NCI-H526 (cell line): ENCODE data around the gene ZCRB1.
"Not testable (repeated sequence)": the region's sequence is repeated elsewhere in the genome, so short reads cannot be mapped to it uniquely, and the experiment has no call there.

Experiments
- DNase-seq, 2 experiments: peaks; one replicate each; lab custom pipeline; 2025; lab: John Stamatoyannopoulos, UW

ZCRB1 gene

DNA sequence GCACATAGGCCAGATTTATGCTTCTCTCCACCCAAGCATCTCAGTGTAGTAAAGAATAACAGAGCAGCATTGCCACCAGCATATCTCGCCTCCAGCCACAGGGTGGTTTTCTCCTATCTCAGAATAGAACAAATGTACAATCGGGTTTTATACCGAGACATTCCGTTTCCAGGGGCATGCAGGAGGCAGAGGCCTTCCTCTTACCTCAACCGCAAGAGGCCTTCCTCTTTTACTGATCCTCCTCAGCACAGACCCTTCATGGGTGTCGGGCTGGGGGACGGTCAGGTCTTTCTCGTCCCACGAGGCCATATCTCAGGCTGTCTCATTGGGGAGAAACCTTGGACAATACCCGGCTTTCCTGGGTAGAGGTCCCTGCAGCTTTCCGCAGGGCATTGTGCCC, 4.2 kb upstream of the ZCRB1 start:
- not testable (repeated sequence) for DNase-seq

DNA sequence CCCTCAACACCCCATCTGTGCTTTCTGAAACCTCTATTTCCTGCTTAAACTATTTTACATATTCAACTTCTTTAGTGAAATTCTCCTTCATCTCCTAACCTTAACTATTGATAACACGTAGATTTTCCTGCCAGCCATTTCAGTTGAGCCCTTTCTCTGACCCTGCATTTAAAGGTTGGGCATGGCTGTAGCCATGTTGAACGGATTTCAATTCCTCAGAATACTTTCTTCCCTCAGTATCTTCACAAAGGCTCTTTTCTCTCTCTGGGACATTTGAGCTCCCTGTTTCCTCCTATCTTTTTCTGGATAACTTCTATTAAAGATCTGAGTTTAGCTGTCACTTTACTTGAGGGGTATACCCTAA, 1.3 kb upstream of the ZCRB1 start:
- no peak for DNase-seq

DNA sequence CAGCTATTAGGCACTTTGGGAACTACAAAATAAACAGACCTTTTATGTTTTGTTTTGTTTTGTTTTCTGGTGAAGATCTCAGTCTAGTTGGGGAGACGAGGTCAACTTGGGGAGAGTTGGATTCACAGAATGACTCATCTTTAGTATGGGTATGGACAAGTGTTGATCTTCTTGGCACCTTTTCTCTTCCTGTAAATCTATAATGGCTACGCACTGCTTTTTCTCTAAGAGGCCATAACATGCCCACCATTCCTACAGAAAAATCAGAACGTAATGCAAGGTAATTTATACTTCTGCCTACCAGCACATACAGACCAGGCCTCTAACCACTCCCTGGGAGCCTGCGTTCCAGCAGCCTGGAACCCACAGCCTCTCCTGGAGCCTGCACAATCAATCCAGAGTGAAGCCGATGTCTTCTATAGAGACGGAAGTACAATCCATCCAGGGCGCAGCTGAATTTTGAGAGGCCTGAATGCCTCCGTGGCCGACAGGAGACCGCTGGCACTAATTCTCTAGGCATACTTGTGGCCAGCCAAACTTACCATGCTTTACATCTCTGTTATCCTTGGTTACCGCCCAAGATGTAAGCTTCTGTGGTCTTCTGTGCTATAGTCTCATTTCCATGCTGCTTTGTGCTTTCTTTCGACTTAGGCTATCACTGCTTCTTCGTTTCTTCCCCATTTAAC, 790 bp upstream of the ZCRB1 start:
- DNase-seq = peak; percentile 22 to 38

DNA sequence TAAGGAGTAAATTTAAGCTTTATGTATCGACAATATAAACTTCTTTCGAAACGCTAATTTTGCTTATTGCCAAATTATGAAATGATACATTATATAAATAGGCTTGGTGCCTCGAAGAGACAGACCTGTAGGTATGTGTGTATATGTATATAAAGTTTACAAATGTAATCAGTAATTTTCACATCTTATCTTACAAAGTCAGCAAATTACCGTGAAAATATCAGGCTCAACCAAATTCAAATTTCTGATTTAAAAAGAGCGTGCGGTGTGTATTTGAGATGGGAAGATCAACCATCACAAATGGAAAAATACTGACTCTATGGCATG, 605 bp downstream of the ZCRB1 start:
- DNase-seq = no peak

DNA sequence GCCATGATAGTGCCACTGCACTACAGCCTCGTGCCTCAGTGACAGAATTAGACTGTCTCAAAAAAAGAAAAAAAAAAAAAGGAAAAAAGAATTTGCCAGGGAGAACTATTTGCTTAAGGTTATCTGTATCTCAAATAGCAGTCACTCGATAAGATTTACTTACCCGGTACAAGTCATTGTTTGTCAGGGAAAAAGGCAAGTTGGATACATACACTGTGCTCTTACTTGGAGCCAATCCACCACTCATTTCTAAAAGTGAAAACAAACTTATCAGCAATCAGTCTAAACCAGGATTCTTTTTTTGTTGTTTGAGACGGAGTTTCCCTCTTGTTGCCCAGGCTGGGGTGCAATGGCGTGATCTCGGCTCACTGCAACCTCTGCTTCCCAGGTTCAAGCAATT, 2.0 kb downstream of the ZCRB1 start:
- DNase-seq = no peak

DNA sequence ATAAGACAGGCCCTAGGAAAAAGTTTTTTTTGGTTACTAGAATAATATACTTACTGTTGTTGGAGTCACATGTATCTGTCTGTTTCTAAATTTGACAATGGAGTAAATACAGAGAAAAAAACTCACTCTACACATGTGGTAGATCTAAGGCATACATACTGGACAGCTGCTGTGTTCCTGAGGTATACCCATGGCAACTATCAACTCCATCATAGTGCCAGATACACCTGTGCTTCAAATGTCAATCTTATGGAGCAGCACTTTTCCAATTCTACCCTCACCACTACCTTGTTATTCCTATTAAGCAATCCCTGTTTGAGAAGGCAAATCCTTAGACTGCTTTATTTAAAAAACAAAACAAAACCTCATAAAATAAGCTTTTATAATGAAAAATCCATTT, 3.3 kb downstream of the ZCRB1 start:
- no peak for DNase-seq

DNA sequence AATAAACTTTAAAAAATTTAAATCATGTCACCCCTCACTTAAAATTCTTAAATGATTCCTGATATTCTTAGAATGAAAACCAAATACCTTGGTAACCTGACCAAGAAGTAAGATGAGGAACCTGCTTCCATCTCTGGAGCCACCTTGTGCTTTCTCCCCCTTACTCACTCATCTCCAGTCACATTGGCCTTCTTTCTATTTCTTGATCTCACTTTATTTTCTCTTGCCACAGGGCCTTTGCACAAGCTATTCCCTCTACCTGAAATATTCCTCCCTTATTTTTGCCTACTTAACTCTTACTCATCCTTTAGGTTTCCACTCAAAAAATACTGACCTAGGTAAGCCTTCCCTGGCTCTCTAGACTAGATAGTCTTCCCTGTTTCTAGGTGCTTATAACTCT, 5.1 kb downstream of the ZCRB1 start:
- DNase-seq = no peak

DNA sequence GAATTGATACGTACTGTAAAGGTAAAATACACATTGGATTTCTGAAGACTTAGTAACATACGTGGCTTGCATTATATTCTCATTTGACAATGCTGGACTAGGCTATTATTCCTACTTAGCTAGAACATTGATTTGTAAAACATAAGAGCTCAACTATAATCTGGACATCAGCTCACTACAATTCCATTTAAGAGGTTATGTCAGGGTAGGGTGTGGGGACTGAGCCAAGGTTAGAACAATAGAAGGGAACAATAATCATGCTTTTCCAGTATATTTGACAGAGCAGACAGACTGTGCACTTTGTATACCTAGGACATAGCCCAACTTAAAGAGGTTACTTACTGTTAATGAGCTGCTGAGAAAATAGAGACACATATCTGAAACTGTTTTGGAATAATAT, 10.8 kb downstream of the ZCRB1 start:
- DNase-seq = no peak

DNA sequence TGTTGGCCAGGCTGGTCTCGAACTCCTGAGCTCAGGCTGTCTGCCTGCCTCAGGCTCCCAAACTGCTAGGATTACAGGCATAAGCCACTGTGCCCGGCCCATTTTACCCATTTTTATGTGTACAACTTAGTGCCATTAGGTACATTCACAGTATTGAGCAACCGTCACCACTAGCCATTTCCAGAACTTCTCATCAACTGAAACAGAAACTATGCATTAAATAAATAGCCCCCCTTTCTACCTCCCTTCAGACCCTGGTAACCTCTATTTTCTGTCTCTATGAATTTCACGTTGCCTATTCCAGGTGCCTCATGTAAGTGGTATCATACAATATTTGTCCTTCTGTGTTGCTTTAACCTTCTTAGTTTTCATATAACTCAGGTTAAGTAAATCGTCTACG, 15.9 kb downstream of the ZCRB1 start:
- DNase-seq = no peak

DNA sequence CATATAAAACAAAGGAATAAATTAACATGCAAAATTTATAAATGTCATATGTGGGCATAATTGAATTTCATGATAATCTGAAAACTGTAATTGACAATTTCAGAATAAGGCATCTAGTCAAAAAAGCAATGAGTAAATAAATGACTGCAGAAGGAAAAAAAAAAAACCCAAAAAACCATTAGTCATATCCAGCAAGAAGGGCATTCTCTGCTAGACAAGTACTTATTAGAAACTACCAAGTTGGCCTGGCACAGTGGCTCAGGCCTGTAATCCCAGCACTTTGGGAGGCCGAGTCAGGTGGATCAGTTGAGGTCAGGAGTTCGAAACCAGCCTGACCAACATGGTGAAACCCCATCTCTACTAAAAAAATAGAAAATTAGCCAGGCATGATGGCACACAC, 17.5 kb downstream of the ZCRB1 start:
- DNase-seq = no peak

DNA sequence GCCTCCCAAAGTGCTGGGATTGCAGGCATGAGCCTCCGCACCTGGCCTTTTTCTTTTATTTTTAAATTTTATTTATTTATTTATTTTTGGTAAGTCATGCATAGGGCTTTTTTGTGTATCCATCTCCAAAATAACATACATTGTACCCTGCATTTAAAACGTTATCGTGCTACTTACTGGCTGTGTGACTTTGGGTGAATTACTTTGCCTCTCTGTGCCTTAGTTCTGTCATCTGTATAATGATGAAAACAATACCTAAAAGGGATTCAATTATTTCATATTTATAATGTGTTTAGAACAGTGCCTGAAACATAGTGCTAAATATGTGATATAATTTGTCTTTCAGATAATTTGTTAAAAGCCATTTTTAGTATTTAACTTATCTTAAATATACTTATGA, 19.6 kb downstream of the ZCRB1 start:
- DNase-seq = no peak

DNA sequence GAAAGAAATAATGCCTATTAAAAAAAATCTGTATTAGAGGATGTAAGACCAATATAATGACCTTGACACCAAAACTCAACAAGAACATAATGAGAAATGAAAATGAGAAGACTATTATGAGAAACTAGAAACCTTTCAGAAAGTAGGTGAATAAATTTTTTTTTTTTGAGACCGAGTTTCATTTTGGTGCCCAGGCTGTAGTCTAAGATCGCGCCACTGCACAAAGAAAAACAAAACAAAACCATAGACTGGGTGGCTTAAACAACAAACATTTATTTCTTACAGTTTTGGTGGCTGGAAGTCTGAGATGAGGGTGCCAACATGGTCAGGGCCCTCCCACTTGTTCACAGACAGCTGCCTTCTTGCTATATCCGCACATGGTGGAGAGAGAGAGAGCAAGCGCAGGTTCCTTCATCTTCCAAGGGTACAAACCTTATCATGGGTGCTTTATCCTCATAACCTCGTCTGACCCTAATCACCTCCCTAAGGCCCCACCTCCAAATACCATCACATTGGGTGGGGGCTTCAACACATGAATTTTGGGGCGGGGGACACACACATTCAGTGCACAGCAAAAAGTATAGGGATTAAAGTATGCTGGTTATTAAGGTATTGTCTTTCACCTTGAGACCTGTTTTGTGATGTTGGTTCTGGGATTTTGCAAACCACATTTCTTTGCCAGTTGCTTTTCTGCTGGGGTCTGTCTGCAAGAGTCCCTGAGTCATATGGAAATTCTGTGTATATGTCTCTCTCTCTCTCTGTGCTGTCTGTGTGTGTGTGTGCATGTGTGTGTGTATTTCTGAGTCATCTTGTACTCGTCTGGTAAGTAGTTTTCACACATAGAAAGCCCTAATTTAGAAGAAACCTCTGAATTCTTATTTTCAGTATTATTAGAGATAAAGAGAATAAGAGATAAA, 26.2 kb downstream of the ZCRB1 start:
- no peak for DNase-seq

DNA sequence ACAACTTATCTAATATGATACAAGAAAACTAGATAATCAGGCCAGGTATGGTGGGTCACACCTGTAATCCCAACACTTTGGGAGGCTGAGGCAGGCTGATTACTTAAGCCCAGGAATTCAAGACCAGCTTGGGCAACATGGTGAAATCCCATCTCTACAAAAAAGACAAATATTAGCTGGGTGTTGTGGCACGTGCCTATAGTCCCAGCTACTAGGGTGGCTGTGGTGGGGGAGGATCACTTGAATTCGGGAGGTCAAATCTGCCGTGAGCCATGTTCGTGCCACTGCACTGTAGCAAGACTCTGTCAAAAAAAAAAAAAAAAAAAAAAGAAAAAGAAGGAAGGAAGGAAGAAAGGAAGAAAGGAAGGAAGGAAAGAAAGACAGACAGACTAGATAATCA, 27.0 kb downstream of the ZCRB1 start:
- no peak for DNase-seq

DNA sequence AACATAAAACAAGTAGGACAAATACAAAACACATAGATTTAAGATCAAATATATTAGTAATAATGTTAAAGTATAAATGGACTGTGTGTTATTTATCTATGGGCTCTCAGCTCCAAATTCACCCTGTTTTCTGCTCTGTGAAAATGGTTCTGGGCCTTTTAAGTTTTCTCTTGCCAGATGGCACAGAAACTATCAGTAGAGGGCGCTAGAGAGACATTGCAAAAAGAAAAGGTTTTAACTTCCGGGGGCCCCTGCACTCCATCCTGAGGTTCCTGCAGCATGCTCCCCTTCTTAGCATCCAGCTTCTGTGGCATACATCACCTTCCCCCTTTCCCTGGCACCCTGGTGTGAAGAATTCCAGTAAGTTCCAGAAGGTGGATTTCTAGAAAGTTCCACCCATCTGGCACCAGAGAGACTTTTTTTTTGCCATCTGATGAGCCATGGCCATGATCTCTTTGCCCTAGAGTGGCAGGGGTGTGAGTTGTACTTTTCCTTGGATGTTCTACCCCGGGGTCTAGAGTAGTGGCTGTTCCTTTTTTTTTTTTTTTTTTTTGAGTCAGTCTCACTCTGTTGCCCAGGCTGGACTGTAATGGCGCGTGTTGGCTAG, 29.3 kb downstream of the ZCRB1 start:
- peak in 1 of 2 experiments; percentile 32 for DNase-seq

DNA sequence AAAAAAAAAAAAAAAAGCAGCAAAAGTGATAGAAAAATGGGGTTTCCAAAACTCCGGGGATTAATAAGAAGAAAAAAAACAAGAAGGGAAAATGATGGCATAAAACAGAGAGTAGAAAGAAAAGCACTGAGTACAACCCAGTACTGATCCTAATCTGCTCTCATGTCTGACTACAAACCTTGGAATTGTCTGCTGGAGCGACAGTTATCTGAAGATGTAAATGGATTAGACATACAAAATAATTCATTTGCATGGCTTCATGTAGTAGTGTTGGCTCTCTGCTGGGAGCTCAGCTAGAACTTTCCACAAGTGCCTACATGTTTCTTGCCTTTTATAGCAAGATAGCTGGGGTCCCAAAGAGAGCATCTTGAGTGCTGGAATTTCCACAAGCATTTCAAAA, 34.2 kb downstream of the ZCRB1 start:
- DNase-seq = peak; percentile 19 to 41

DNA sequence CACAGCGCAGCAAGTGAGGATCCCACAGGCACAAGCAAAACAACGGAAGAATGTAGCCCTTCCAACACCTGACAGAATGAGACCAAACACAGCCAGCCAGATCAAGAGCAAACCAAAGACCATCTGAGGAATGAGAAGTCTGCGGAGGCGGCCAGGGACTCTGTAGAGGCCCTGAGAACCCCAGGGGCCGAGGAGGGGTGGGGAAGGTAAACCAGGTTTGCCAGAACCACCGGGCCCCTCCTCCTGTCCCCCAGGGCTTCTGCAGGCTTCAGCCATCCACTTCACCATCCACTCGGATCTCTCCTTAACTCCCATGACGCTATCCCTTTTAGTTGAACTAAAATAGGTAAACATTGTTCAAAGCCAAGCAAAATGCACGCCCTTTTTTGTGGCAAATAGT, 37.4 kb downstream of the ZCRB1 start:
- DNase-seq = no peak

DNA sequence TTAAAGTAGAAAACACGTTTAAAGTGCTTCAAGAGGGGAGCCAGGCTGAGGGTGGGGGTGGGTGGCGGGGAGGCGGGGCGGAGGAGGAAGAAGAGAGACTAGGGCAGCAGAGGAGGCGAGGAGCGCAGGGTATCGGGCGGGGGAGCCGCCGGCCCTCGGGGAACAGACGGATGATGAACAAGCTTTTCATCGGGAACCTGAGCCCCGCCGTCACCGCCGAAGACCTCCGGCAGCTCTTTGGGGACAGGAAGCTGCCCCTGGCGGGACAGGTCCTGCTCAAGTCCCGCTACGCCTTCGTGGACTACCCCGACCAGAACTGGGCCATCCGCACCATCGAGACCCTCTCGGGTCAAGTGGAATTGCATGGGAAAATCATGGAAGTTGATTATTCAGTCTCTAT, 39.2 kb downstream of the ZCRB1 start:
- no peak for DNase-seq

DNA sequence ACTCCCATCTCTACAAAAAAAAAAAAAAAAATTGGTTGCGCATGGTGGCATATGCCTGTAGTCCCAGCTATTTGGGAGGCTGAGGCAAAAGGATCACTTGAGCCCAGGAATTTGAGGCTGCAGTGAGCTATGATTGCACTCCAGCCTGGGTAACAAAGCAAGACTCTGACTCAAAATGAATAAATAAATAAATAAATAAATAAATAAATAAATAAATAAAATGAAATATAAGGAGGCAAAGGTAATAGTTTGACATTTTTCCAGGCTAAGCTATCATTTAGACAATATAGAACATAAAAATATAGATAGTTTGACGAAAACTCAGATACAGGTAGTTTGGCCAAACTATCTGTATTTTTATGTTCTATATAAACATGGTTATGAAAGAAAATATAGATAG, 40.5 kb downstream of the ZCRB1 start:
- no peak for DNase-seq

DNA sequence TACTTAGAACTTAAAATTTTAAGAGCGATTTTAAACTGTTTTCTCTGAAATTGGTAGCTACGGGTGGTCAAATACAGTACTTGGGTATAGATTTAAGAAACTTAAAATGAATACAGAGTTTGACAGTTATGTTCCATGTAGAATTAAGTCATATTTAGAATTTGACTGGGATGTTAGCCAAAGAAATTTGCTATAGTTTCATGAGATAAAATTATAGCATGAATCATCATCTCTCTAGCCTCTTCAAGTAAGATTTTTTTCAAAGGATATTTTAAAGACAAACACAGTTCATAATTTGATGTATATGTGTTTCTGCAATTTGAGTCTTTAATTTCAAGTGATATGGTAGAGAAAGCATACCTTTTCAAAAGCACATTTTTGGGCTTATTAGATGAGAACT, 41.0 kb downstream of the ZCRB1 start:
- DNase-seq = no peak

DNA sequence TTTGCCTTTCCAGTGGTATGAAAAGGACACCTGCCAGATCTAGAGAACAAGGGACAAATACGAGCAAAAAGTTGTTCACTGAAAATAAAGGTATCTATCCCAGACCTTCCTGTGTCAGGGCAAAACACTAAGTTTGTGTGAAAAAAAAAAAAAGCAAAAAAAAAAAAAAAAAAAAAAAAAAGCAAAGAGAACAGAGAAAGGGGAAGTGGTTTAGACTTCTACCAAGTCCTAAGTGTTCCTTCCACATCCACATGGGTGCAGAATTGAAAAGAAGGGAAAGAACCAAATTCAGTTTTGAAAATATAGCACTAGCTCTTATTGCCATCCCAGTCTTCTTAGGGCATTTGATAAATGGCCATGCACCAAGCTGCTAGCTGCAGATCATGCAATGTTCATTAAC, 41.7 kb downstream of the ZCRB1 start:
- DNase-seq = no peak

DNA sequence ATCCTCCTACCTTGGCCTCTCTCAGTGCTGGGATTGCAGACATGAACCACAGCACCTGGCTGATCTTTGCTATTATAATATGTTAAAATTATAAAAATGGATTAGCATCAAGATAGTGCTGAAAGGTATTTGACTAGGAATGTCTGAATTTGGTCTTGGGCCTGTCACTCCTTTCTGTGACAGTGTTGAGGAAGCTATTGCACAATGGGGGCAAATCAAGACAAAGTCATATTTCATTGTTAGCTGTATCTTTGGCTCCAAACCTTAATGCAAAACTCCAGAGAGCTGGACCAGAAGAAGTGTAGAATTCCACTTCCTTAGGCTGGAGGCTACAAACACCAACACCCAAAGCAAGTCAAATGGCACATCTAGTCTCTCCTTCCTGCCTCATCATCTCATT, 42.2 kb downstream of the ZCRB1 start:
- no peak for DNase-seq

DNA sequence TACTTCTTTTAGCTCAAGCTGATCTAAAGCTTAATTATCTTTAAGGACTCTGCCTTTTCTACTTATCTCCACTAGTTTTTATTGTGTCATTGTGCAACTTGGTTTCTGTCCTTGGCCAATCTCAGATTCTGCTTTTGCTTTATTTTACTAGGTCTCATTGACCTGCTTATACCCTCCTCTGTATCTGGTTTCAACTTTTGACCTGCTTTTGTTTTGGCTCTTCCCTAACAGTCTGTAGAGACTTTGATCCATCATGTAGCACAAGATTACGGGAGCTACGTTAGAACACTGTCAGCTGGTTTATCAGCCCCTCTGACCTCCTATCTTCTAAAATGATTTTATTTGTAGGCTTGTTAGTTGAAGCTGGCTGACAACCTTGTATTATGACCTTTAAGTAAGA, 43.6 kb downstream of the ZCRB1 start:
- no peak for DNase-seq

DNA sequence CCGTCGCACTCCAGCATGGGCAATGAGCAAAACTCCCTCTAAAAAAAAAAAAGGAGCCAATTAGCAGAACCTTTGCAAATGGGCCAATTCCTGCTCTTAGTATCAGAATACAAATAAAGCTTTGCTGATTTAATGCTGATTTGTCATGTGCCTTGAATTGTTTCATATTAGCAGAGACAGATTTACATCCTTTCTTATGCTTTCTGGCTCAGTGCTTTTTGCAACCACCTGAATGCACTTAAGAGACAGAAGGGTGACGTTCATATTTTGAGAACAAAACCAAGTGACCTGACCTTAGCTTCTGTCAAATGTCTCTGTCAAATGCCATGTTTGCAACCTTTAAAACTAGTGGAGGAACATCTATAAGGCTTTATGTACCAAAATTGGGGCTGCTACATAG, 44.0 kb downstream of the ZCRB1 start:
- no peak for DNase-seq
